K562 (cell line): ENCODE measurements around the gene BOLL. TPM values are rescaled to one million over a fixed set of nuclear protein-coding genes. Genes with fewer than 3 reads are reported as not detected.

ENCODE experiments used
- ATAC-seq: fragments of 200-7000 bp; cut with Tn5 transposase; 3 replicates; pipeline ENCODE4 v1.9.1; 2020; ENCODE audit warnings: moderate library complexity
- BruUV-seq: library from RNA; stranded (reverse); fragments of 400-500 nt; replicated peaks from 2 replicates; lab custom pipeline; 2021; lab: Mats Ljungman, UMichigan
- CTCF ChIA-PET: fragments of 300-600 bp; formaldehyde crosslinking; extraction: SDS; loops from one replicate; lab custom pipeline; 2021; ENCODE audit warnings: low intra/inter-chr PET ratio; lab: Yijun Ruan, JAX
- POLR2A ChIA-PET: fragments of 300-600, 350-650 bp; sonication (Branson Sonifier 250); formaldehyde crosslinking; extraction: SDS; loops from one replicate; lab custom pipeline; 2021; ENCODE audit warnings: antibody characterized with exemption, inconsistent platforms; lab: Yijun Ruan, JAX
- DNase-seq, 4 experiments: peaks; one replicate each; pipeline versions ENCODE4 v3.0.0 to v3.0.0-alpha.2; 2011 to 2018; ENCODE audit warnings: low spot score in 3 of 4, mixed read lengths in 3 of 4; ENCODE audit errors: extremely low read depth in 1 of 4
- FAIRE-seq: peaks from 2 replicates; lab custom pipeline; 2011; peaks lifted over from hg19 to GRCh38; lab: Jason Lieb, UNC
- H2AFZ ChIP-seq: 2 replicates; pipeline ENCODE4 v1.6.0; 2011; ENCODE audit warnings: low read depth, low read length, control low read depth, inconsistent platforms
- H3K27ac ChIP-seq: fragments of 200-600 bp; 3 replicates; pipeline ENCODE4 v1.8.0; 2011; ENCODE audit warnings: low read depth, mild to moderate bottlenecking, control low read depth, inconsistent platforms, low read length, moderate library complexity, mixed read lengths; ENCODE audit errors: extremely low read depth
- H3K27me3 ChIP-seq, 2 experiments: fragments of 300-600 bp in 1 of 2; 2 replicates in 1 of 2; 3 replicates in 1 of 2; pipeline versions ENCODE4 v1.6.0 to v1.8.0; 2011; ENCODE audit warnings: inconsistent platforms in 2 of 2, low read length in 2 of 2, mild to moderate bottlenecking in 1 of 2, mixed read lengths in 1 of 2, moderate library complexity in 1 of 2; ENCODE audit not compliant: control insufficient read depth in 2 of 2, insufficient read depth in 2 of 2
- H3K36me3 ChIP-seq: fragments of 300-600 bp; 3 replicates; pipeline ENCODE4 v1.8.0; 2011; ENCODE audit warnings: mild to moderate bottlenecking, low read length, inconsistent platforms; ENCODE audit not compliant: control insufficient read depth, insufficient read depth
- H3K4me1 ChIP-seq, 2 experiments: fragments of 200-600 bp in 1 of 2; replicated peaks in 1 of 2; 2 replicates in 1 of 2; 3 replicates in 1 of 2; pipeline versions ENCODE4 v1.5.1 to v1.8.0; 2011; ENCODE audit warnings: inconsistent platforms in 2 of 2, low read length in 2 of 2, mild to moderate bottlenecking in 1 of 2, mixed read lengths in 1 of 2, moderate library complexity in 1 of 2; ENCODE audit not compliant: control insufficient read depth in 2 of 2, insufficient read depth in 2 of 2
- H3K4me2 ChIP-seq: 2 replicates; pipeline ENCODE4 v1.6.1; 2011; ENCODE audit warnings: low read length, control low read depth, inconsistent platforms, mixed read lengths; ENCODE audit not compliant: insufficient read depth
- H3K4me3 ChIP-seq: fragments of 200-600 bp; sonication (generic), shearing (Covaris generic); 2 replicates; pipeline ENCODE4 v1.5.1; 2016; ENCODE audit warnings: control low read depth, inconsistent platforms
- H3K79me2 ChIP-seq: fragments of 200-600 bp; 3 replicates; pipeline ENCODE4 v1.8.0; 2011; ENCODE audit warnings: low read length, inconsistent platforms; ENCODE audit not compliant: control insufficient read depth, insufficient read depth
- H3K9ac ChIP-seq, 2 experiments: 2 replicates each; pipeline versions ENCODE4 v1.6.0 to v1.6.1; 2011; ENCODE audit warnings: low read depth in 2 of 2, low read length in 2 of 2, control low read depth in 1 of 2, inconsistent platforms in 1 of 2, mild to moderate bottlenecking in 1 of 2, mixed read lengths in 1 of 2; ENCODE audit not compliant: insufficient read depth in 1 of 2
- H3K9me1 ChIP-seq: one replicate; pipeline ENCODE4 v1.6.0; 2011; ENCODE audit warnings: inconsistent platforms, mild to moderate bottlenecking, low read length, moderate library complexity; ENCODE audit not compliant: control insufficient read depth, insufficient read depth
- H3K9me3 ChIP-seq: replicated peaks from 2 replicates; pipeline ENCODE4 v1.5.1; 2011; ENCODE audit warnings: low read depth, low read length, inconsistent platforms; ENCODE audit not compliant: control insufficient read depth, insufficient read depth
- H4K20me1 ChIP-seq: replicated peaks from 2 replicates; pipeline ENCODE4 v1.6.1; 2011; ENCODE audit warnings: low read length, inconsistent platforms, mixed read lengths; ENCODE audit not compliant: control insufficient read depth, insufficient read depth
- ATF3 ChIP-seq, 2 experiments: fragments of 450-650 bp in 1 of 2; sonication (generic) in 1 of 2; formaldehyde crosslinking in 1 of 2; IDR thresholded peaks in 1 of 2; conservative IDR thresholded peaks in 1 of 2; 2 replicates each; pipeline versions ENCODE4 v1.6.1 to v1.8.1; 2016 to 2023; ENCODE audit warnings: mild to moderate bottlenecking in 2 of 2, moderate library complexity in 2 of 2, inconsistent platforms in 1 of 2, missing genetic modification reagents in 1 of 2
- in situ Hi-C: fragments of 300-500 bp; cut with MboI; formaldehyde crosslinking; loops from 4 replicates; pipeline ENCODE4 v1.15.0; 2018; ENCODE audit warnings: inconsistent platforms, mixed read lengths
- intact Hi-C: fragments of 100-400 bp; cut with micrococcal nuclease; formaldehyde crosslinking; loops from 2 replicates; pipeline ENCODE4 v1.14.2; 2022
- polyA plus RNA-seq, 8 experiments: library from polyadenylated mRNA; depleted of rRNA in 4 of 8; stranded (reverse) in 5 of 8; unstranded in 3 of 8; fragments of >200 nt; fragmentation: Nextera tagmentation in 2 of 8; fragmentation: Illumina TruSeq in 1 of 8; extraction: Ambion mirVana in 2 of 8; extraction: Trizol in 1 of 8; gene quantifications; 2 replicates each; pipeline versions ENCODE4 v1.2.1 to v1.2.3, GENCODE V29; 2011 to 2014; ENCODE audit warnings: inconsistent platforms in 1 of 8, missing spikeins in 1 of 8
- total RNA-seq, 7 experiments: library from RNA; depleted of rRNA in 6 of 7; stranded (reverse); fragments of >200 nt in 6 of 7; fragmentation: Illumina TruSeq in 2 of 7; extraction: Trizol in 2 of 7; gene quantifications; 2 replicates each; pipeline versions ENCODE4 v1.2.1 to v1.2.3, GENCODE V29; 2011 to 2021; ENCODE audit warnings: low replicate concordance in 1 of 7
- TF ChIP-seq, protein P1 (sequence below): sonication (generic); IDR thresholded peaks from 2 replicates; pipeline ENCODE4 v1.6.1; 2016

The BOLL gene
- total and polyA plus RNA-seq, 9 of the 15 experiments (the other 6 are each of a cell fraction or from before 2014, with no cell fraction given), result 0.11 to 0.55 (median 0.19) TPM; not detected in 1

GRCh38 chr2:197801033-197801432, 15.9 kb upstream of the BOLL start:
- peaks cover 24% of the 10 kb centered on the region for H3K79me2 ChIP-seq
- no peak for DNase-seq
- no peaks in the 10 kb centered on the region for H3K36me3 ChIP-seq
- intact Hi-C loops (loop anchor here (5.0 to 10.0 kb wide), 3 partner anchors 181 to 1654 kb away; partner anchors contain the start of gene SATB2), in situ Hi-C loops (loop anchor here (10.0 kb wide), 1 partner anchor 324 kb away; no protein-coding TSS in a partner anchor)
- no peak overlapping the region for H3K4me2 ChIP-seq
- H3K9me3 ChIP-seq, result no peaks in the 10 kb centered on the region
- no peak for FAIRE-seq
- no peaks in the 10 kb centered on the region for H3K9me1 ChIP-seq
- POLR2A ChIA-PET, result interaction anchor here (1.5 kb wide), 1 partner anchor 9 kb away, joined by 4 read pairs; no protein-coding TSS in a partner anchor
- H3K4me3 ChIP-seq, result no peak overlapping the region
- no peaks in the 10 kb centered on the region for H4K20me1 ChIP-seq
- CTCF ChIA-PET, result no interaction called here
- TF ChIP-seq ATF3 (IDR thresholded peaks at IDR 0.05) (no peak), ATF3 (CRISPR knock-in tag; conservative IDR thresholded peaks at IDR 0.05) (no peak)
- TF ChIP-seq, protein P1, sequence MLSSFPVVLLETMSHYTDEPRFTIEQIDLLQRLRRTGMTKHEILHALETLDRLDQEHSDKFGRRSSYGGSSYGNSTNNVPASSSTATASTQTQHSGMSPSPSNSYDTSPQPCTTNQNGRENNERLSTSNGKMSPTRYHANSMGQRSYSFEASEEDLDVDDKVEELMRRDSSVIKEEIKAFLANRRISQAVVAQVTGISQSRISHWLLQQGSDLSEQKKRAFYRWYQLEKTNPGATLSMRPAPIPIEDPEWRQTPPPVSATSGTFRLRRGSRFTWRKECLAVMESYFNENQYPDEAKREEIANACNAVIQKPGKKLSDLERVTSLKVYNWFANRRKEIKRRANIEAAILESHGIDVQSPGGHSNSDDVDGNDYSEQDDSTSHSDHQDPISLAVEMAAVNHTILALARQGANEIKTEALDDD, result peak; percentile 53; the same call in 1 of the 2 replicates
- no peak overlapping the region for H2AFZ ChIP-seq
- no peak overlapping the region for H3K9ac ChIP-seq
- H3K27ac ChIP-seq, result no peak overlapping the region
- no peak for ATAC-seq
- no TSS peak for BruUV-seq
- H3K4me1 ChIP-seq, result peaks cover 6 to 13% of the 10 kb centered on the region in 2 experiments; a peak in 4 of 5 replicates
- no peaks in the 10 kb centered on the region for H3K27me3 ChIP-seq
